EL (cell line): ENCODE measurements around the gene PDIA6.

Experiments used
- DNase-seq: peaks from one replicate; pipeline ENCODE4 v3.0.0-alpha.2; 2016

The PDIA6 gene

GRCh38 chr2:10760794-10761504, 51.6 kb downstream of the PDIA6 start:
- no peak for DNase-seq

- no peak for DNase-seq
These were observed 53.4 kb downstream of the PDIA6 start for GRCh38 chr2:10759151-10759714.

GRCh38 chr2:10757814-10758286, 54.7 kb downstream of the PDIA6 start:
- no peak for DNase-seq

- no peak for DNase-seq
These were observed 57.0 kb downstream of the PDIA6 start for GRCh38 chr2:10755621-10756020.

- DNase-seq, result no peak
These were observed 58.7 kb downstream of the PDIA6 start for GRCh38 chr2:10753876-10754275.

- DNase-seq, result no peak
These were observed 59.4 kb downstream of the PDIA6 start for GRCh38 chr2:10753156-10753555.

- no peak for DNase-seq
These were observed 60.3 kb downstream of the PDIA6 start for GRCh38 chr2:10752236-10752635.

- no peak for DNase-seq
These were observed 62.0 kb downstream of the PDIA6 start for GRCh38 chr2:10750610-10751009.

- DNase-seq, result no peak
These were observed 69.9 kb downstream of the PDIA6 start for GRCh38 chr2:10742666-10743065.

GRCh38 chr2:10741139-10741538, 71.4 kb downstream of the PDIA6 start:
- no peak for DNase-seq

GRCh38 chr2:10740226-10740625, 72.4 kb downstream of the PDIA6 start:
- no peak for DNase-seq

- DNase-seq, result no peak
These were observed 74.4 kb downstream of the PDIA6 start for GRCh38 chr2:10738192-10738591.

- no peak for DNase-seq
These were observed 78.6 kb downstream of the PDIA6 start for GRCh38 chr2:10733980-10734379.

- no peak for DNase-seq
These were observed 79.0 kb downstream of the PDIA6 start for GRCh38 chr2:10733566-10733925.
